Small intestine (tissue), 7 donors: ENCODE measurements around the gene RPL10. TPM values are rescaled to one million over a fixed set of nuclear protein-coding genes. Genes with fewer than 3 reads are reported as not detected.
"Not testable (repeated sequence)": the region's sequence is repeated elsewhere in the genome, so short reads cannot be mapped to it uniquely, and the experiment has no call there.

Source experiments
- DNase-seq, 2 donors: peaks; one replicate each; pipeline versions ENCODE4 v3.0.0 to v3.0.0-alpha.2; 2013
- FAIRE-seq: peaks from 2 replicates; lab custom pipeline; 2012; peaks lifted over from hg19 to GRCh38; lab: Jason Lieb, UNC
- H3K27ac ChIP-seq, 3 donors: one replicate each; pipeline ENCODE4 v1.5.1; 2013; ENCODE audit warnings: low read length in 2 of 3, mild to moderate bottlenecking in 2 of 3, control low read depth in 1 of 3, inconsistent platforms in 1 of 3, low read depth in 1 of 3, moderate library complexity in 1 of 3
- H3K27me3 ChIP-seq, 3 donors: one replicate each; pipeline ENCODE4 v1.6.1; 2013; ENCODE audit warnings: low read length in 3 of 3, inconsistent platforms in 1 of 3; ENCODE audit not compliant: control insufficient read depth in 3 of 3, insufficient read depth in 3 of 3
- H3K36me3 ChIP-seq, 3 donors: one replicate each; pipeline ENCODE4 v1.6.1; 2013; ENCODE audit warnings: low read length in 3 of 3, inconsistent platforms in 1 of 3, low read depth in 1 of 3, mild to moderate bottlenecking in 1 of 3, moderate library complexity in 1 of 3; ENCODE audit not compliant: control insufficient read depth in 3 of 3, insufficient read depth in 2 of 3
- H3K4me1 ChIP-seq, 3 donors: one replicate each; pipeline ENCODE4 v1.6.1; 2013; ENCODE audit warnings: low read length in 2 of 3, inconsistent platforms in 1 of 3, low read depth in 1 of 3, mild to moderate bottlenecking in 1 of 3, moderate library complexity in 1 of 3; ENCODE audit not compliant: control insufficient read depth in 3 of 3, insufficient read depth in 2 of 3
- H3K4me3 ChIP-seq, 3 donors: one replicate each; pipeline ENCODE4 v1.5.1; 2013; ENCODE audit warnings: low read length in 3 of 3, control low read depth in 1 of 3, inconsistent platforms in 1 of 3, low read depth in 1 of 3, mild to moderate bottlenecking in 1 of 3, moderate library complexity in 1 of 3
- H3K9me3 ChIP-seq, 2 donors: one replicate each; pipeline ENCODE4 v1.6.1; 2013; ENCODE audit warnings: low read depth in 1 of 2, low read length in 1 of 2; ENCODE audit not compliant: control insufficient read depth in 2 of 2, insufficient read depth in 1 of 2
- WGBS, 3 donors: extraction: QIAGEN DNeasy Blood & Tissue Kit; methylation state at CpG; one replicate each; pipeline ENCODE4 v1.1.7; 2013; 5-methylcytosine and 5-hydroxymethylcytosine counted together
- polyA plus RNA-seq, 4 donors: library from polyadenylated mRNA; stranded (reverse) in 3 of 4; unstranded in 1 of 4; fragments of 200-250 nt in 3 of 4; fragments of 120-200 nt in 1 of 4; gene quantifications; one replicate each; pipeline versions ENCODE4 v1.2.1 to v1.2.3, GENCODE V29; 2013
- donor health status: healthy with polysubstance abuse.
- donor health status: control.
- donor health status: control.
- donor health status: Bipolar disorder and iron deficiency.
- donor health status: healthy.

Gene RPL10
- polyA plus RNA-seq, 4 donors = 3,043 to 5,653 (median 5,166) TPM

DNA sequence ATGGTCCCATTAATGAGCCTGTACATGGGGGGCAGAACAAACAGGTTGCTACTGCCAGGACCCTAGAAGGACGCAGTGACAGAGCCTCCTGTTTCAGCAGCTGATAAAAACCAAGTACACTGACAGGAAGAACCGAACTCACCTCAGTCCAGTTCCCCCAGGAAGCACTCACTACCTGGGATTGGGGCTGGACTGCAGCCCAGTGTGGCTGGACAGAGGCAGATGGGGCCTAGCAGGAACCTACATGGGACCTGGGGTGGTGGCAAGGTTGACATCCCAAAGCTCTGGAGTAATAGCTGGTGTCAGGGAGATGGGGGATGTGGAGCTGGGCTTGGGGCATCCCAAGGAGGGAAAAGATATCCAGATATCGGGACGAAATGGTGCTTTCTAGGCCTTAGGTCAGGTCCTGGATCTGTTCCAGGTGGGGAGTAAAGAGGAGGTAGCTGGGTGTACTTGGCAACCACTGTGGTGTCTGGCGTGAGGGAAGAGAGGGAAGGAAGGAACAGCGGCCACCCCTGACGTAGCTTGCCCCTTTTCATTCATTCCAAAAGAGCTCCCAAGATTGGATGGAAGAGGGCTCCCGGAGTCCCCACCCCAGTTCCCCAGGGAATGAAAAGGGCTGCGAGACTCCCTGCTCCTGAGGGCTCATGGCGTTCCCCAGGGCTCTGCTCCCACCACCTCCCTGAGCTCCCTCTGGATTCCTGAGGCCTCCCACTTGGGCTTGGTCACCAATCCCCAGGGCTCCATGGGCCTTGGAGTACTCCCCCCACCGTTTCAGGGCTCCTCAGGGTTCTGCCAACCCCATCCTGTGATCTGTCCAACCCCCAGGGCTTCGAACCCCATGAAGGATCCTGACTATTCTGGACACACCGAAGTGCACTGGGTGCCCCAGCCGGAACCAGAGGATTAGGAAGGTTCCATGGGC, 14.6 kb upstream of the RPL10 start:
- no peak for FAIRE-seq
- no peaks in the 10 kb centered on the region for H3K9me3 ChIP-seq
- peaks cover 0 to 19% (median 0%) of the 10 kb centered on the region in 3 donors for H3K36me3 ChIP-seq
- DNase-seq = no peak
- no peak overlapping the region for H3K27ac ChIP-seq
- WGBS, 3 donors = 62 to 71% (median 67%) methylated on average over 11 to 14 of the region's 14 CpGs
- H3K27me3 ChIP-seq = no peaks in the 10 kb centered on the region
- no peak overlapping the region for H3K4me3 ChIP-seq
- H3K4me1 ChIP-seq = no peaks in the 10 kb centered on the region

GRCh38 chrX:154384284-154384892, 13.8 kb upstream of the RPL10 start:
- Histone ChIP-seq H3K9me3 (no peaks in the 10 kb centered on the region), H3K27me3 (no peaks in the 10 kb centered on the region), H3K4me1 (no peaks in the 10 kb centered on the region), H3K36me3 (peaks cover 0 to 19% (median 0%) of the 10 kb centered on the region in 3 donors), H3K27ac (no peak overlapping the region), H3K4me3 (no peak overlapping the region)
- 63 to 71% (median 63%) methylated on average over 6 to 8 of the region's 8 CpGs for WGBS, 3 donors
- DNase-seq (no peak), FAIRE-seq (no peak)

DNA sequence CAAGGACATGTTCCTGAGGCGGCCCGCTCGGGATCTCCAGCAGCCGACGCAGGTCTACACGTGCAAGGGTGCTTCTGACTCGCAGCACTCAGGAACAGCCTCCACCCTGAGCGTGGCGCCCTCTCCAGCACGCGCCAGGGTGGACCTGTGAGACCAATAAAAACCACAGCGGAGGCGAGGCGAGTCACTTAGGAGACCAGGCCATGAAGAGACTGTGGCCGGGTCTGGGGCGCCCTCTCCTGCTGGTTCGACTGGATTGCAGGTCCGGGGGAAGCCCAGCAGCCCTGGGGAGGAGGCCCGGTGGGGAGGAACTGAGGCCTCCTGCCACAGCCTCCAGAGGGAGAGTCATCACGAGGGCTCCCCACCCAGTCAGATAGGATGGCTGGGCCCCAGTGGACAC, 10.1 kb upstream of the RPL10 start:
- H3K27me3 ChIP-seq, FAIRE-seq: not testable (repeated sequence)
- no CpG with 5 or more reads among the region's 20 CpGs for WGBS, 3 donors

GRCh38 chrX:154388649-154389048, 9.5 kb upstream of the RPL10 start:
- FAIRE-seq, DNase-seq: not testable (repeated sequence)

More for the DNA sequence above, 10.1 kb upstream of the RPL10 start:
- H3K4me3 ChIP-seq, DNase-seq, H3K27ac ChIP-seq, H3K36me3 ChIP-seq, H3K4me1 ChIP-seq, H3K9me3 ChIP-seq: not testable (repeated sequence)

DNA sequence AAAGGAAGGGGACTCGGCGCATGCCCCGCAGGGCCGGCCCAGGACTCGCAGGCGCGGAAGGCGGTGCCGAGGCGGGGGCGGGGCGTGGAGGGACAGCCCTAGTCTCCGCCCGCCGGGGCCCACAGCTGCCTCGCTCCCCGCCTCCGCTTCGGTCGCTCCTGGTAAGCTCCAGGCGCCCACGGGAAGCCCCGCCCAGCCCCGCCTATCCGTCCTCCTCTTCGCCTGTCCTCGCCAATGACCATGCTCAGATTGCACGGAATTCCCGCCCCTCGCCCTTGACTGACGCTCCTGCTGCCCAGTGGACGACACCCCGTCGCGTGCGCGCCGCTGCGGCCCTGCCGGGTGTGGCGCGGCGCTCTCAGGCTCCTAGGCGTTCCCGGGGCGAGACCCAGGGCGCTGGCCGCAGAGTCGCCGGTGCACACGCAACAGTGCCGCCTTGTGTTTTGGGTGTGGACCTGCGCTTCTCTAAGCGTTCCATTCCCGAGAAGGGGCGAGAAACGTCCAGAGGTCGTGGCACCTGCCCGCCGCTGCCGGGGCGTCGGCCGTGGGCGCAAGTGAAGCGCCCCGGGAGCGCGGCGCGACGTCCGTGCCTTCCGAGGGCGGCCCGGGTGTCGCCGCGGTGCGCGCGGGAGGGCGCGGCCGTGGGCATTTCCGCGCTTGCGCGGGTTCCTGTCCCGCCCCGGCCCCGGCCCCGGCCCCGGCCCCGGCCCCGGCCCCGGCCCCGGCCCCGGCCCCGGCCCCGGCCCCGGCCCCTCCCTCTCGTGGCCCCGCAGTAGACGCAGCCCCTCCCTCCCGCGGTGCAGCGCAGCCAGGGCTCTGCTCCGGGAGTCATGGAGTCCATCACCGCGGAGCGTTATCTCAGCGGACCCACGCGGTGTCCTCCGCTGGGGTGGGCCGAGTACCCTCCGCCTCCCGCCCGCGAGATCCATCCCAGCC, 8.1 kb upstream of the RPL10 start:
- peak overlapping the region in 1 of 3 donors; percentile 58 for H3K27ac ChIP-seq

More at GRCh38 chrX:154388649-154389048, 9.5 kb upstream of the RPL10 start:
- not testable (repeated sequence) for H3K36me3 ChIP-seq, H3K27me3 ChIP-seq, H3K27ac ChIP-seq, H3K9me3 ChIP-seq, H3K4me3 ChIP-seq, H3K4me1 ChIP-seq
- WGBS, 3 donors = no CpG with 5 or more reads among the region's 16 CpGs

DNA sequence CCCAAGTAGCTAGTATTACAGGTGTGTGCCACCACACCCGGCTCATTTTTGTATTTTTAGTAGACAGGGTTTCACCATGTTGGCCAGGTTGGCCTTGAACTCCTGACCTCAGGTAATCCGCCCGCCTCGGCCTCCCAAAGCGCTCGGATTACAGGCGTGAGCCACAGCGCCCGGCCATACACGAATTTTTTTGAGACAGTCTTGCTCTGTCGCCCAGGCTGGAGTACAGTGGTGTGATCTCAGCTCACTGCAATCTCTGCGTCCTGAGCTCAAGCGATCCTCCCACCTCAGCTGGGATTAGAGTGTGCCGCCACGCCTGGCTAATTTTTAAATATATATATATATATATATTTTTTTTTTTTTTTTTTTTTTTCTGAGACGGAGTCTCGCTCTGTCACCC, 1.8 kb upstream of the RPL10 start:
- H3K4me1 ChIP-seq, DNase-seq, FAIRE-seq, H3K27me3 ChIP-seq, H3K9me3 ChIP-seq: not testable (repeated sequence)
- peaks cover 0 to 24% (median 3%) of the 10 kb centered on the region in 3 donors for H3K36me3 ChIP-seq
- peak overlapping the region in 1 of 3 donors; percentile 99 for H3K27ac ChIP-seq
- WGBS, 3 donors = 71 to 82% (median 80%) methylated on average over 15 to 17 of the region's 17 CpGs
- peak overlapping the region in 1 of 3 donors; percentile 96 for H3K4me3 ChIP-seq

More for the DNA sequence above, 8.1 kb upstream of the RPL10 start:
- not testable (repeated sequence) for H3K27me3 ChIP-seq, FAIRE-seq, H3K4me1 ChIP-seq, H3K4me3 ChIP-seq, H3K36me3 ChIP-seq, DNase-seq, H3K9me3 ChIP-seq
- WGBS, 3 donors = 1 to 33% methylated on average over 13 to 41 of the region's 121 CpGs; no CpG with 5 or more reads in 1 of the 3 donors

DNA sequence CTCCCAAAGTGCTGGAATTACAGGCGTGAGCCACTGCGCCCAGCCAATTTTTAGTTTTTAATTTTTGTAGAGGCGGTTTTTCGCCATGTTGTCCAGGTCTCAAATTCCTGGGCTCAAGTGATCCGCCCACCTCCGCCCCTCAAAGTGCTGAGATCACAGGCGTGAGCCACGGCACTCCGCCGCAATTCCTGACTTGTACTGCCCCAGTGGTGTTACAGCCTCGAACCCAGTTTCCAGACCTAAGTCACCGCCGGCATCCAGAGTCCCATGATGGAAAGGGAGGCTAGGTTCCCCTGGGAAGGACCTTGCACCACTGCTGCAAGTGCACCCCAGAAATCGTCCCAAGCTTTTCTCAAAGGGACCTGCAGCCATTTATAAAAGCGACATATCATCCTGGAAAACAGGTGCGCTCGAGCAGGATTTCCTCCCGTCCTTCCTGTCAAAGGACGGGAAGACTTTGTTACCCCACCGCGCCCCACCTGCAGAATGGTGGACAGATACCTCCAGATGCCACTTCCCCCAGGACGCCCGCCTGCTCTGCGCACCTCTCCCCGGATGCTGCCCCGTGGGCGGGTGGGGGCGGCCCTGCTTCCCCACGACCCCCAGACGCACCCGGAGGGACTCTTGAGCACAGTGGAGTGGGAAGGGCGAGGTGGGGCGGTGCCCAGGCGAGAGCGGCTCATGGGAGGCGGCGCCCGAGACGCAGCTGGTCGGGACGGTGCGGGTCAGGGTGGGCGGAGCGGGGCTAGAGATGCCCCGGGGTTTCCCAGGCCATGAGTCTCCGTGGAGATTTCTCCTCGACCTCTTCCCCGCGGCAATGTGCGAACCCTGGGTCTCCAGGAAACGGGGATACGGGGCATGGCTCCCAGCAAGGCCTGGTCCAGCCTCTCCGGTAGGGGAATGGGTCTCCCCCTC, 947 bp upstream of the RPL10 start:
- WGBS, 3 donors = 3 to 48% (median 13%) methylated on average over 39 to 53 of the region's 53 CpGs
- FAIRE-seq = no peak
- no peaks in the 10 kb centered on the region for H3K27me3 ChIP-seq

More for the DNA sequence above, 947 bp upstream of the RPL10 start:
- H3K4me1 ChIP-seq = peaks cover 0 to 5% (median 0%) of the 10 kb centered on the region in 3 donors
- H3K27ac ChIP-seq = peak overlapping the region; percentile 94 to 100 (median 99)
- H3K4me3 ChIP-seq = peak overlapping the region; percentile 29 to 96 (median 60)
- peaks cover 0 to 27% (median 3%) of the 10 kb centered on the region in 3 donors for H3K36me3 ChIP-seq
- peak; percentile 71 to 86 for DNase-seq
- H3K9me3 ChIP-seq = no peaks in the 10 kb centered on the region
